ENCODE results near the gene PSMG2.
A peak's percentile ranks its signal among the peaks of the same experiment; 100 is the strongest.

Gene PSMG2

DNA sequence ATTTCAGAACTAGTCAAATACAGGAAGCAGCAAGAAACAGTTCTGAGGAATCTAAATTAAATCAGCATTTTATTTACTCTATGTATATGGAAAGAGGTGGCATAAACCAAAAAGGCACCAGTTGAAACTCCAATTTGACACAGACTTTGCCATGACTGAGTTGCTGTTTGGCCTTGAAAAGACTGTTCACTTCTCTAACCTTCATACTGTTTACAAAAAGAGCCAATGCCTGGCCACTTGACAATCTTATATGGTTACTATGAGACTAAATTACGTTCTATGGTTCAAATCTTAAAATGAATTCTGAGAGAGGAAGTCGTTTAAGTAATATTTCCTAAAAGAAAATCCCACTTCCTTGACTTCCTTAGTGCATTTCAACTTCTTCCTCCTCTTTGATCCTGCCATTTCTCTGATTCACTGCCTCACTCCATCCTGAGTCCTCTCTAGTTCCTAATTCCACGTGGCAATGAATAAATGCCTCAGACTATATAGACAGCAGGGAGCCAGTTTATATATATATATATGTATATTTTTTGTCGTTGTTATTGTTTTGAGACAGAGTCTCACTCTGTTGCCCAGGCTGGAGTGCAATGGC is 13.5 kb upstream of the PSMG2 start:
- Histone ChIP-seq H2BK120ac (ENCODE audit: low read depth, low read length) (no peak overlapping the region), H2BK5ac (ENCODE audit: low read length) (no peak overlapping the region), H3K23ac (ENCODE audit: low read length) (no peak overlapping the region), H3K4me2 (ENCODE audit: low read length) (no peak overlapping the region), H3K4ac (ENCODE audit: low read depth, low read length) (no peak overlapping the region), H3K79me1 (ENCODE audit: low read length) (no peaks in the 10 kb centered on the region), H3K4me3 (ENCODE audit: low read length) (no peak overlapping the region), H3K27ac (ENCODE audit: low read depth, low read length) (no peak overlapping the region), H3K18ac (ENCODE audit: low read length) (no peak overlapping the region), H3K27me3 (ENCODE audit: insufficient read depth, low read length, poor library complexity) (no peaks in the 10 kb centered on the region), H3K36me3 (ENCODE audit: control insufficient read depth, insufficient read depth, low read length) (peaks cover 2% of the 10 kb centered on the region), H3K56ac (ENCODE audit: low read length) (no peak overlapping the region), H3K79me2 (ENCODE audit: control insufficient read depth, insufficient read depth, low read length) (no peaks in the 10 kb centered on the region), H2BK15ac (replicated peaks; ENCODE audit: low read depth) (no peak overlapping the region), H4K8ac (ENCODE audit: low read depth, low read length) (no peak overlapping the region), H3K9ac (ENCODE audit: low read length) (no peak overlapping the region), H3K4me1 (ENCODE audit: control insufficient read depth, low read depth, low read length) (no peaks in the 10 kb centered on the region), H4K5ac (ENCODE audit: low read length) (no peak overlapping the region), H2AK5ac (ENCODE audit: low read length) (no peak overlapping the region)
- DNase-seq = no peak
- WGBS (ENCODE audit: extremely low coverage, insufficient coverage, low lambda C conversion rate) = no CpG with 5 or more reads among the region's 4 CpGs

DNA sequence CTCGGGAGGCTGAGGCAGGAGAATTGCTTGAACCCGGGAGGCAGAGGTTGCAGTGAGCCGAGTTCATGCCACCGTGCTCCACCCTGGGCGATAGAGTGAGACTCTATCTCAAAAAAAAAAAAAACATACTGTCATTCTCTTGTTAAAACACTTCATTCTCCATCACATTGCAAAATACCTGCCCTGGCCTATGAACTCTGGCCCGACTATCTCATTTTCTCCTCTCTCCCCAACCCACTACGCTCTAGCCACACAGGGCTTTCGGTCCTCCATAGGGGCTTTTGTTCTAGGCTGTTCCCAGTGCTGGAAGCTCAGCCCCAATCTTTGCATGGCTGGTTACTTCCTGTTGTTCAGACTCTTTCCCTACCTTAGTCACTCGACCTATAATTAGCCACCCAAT is 10.6 kb upstream of the PSMG2 start:
- Histone ChIP-seq H3K56ac (ENCODE audit: low read length) (no peak overlapping the region), H3K4ac (ENCODE audit: low read depth, low read length) (no peak overlapping the region), H3K27me3 (ENCODE audit: insufficient read depth, low read length, poor library complexity) (no peaks in the 10 kb centered on the region), H2AK5ac (ENCODE audit: low read length) (no peak overlapping the region), H3K4me2 (ENCODE audit: low read length) (no peak overlapping the region), H2BK120ac (ENCODE audit: low read depth, low read length) (no peak overlapping the region), H4K8ac (ENCODE audit: low read depth, low read length) (no peak overlapping the region), H3K27ac (ENCODE audit: low read depth, low read length) (no peak overlapping the region), H3K4me1 (ENCODE audit: control insufficient read depth, low read depth, low read length) (no peaks in the 10 kb centered on the region), H3K79me2 (ENCODE audit: control insufficient read depth, insufficient read depth, low read length) (no peaks in the 10 kb centered on the region), H3K4me3 (ENCODE audit: low read length) (no peak overlapping the region), H3K18ac (ENCODE audit: low read length) (no peak overlapping the region), H2BK15ac (replicated peaks; ENCODE audit: low read depth) (no peak overlapping the region), H2BK5ac (ENCODE audit: low read length) (no peak overlapping the region), H4K5ac (ENCODE audit: low read length) (no peak overlapping the region), H3K23ac (ENCODE audit: low read length) (no peak overlapping the region), H3K9ac (ENCODE audit: low read length) (no peak overlapping the region), H3K79me1 (ENCODE audit: low read length) (peaks cover 2% of the 10 kb centered on the region), H3K36me3 (ENCODE audit: control insufficient read depth, insufficient read depth, low read length) (peaks cover 2% of the 10 kb centered on the region)
- no CpG with 5 or more reads among the region's 9 CpGs for WGBS (ENCODE audit: extremely low coverage, insufficient coverage, low lambda C conversion rate)
- DNase-seq = no peak

DNA sequence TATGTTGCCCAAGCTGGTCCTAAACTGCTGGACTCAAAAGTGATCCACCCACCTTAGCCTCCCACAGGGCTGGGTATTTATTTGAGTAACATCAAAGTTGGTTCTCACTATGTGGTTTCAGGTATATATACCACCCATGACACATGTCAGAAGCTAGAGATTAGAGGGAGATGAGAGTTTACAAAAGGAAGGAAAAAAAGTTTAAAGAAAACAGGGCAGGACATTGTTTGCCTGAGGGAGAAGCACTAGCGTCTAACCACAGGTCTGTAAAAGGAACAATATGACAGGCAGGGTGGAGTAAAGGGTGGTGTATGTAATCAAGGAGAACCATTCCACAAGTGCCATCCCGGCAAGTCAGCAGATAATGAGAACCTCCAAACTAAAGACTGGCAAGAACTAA is 8.8 kb upstream of the PSMG2 start:
- Histone ChIP-seq H3K4me1 (ENCODE audit: control insufficient read depth, low read depth, low read length) (no peaks in the 10 kb centered on the region), H2BK5ac (ENCODE audit: low read length) (no peak overlapping the region), H2BK15ac (replicated peaks; ENCODE audit: low read depth) (no peak overlapping the region), H4K5ac (ENCODE audit: low read length) (no peak overlapping the region), H3K79me2 (ENCODE audit: control insufficient read depth, insufficient read depth, low read length) (no peaks in the 10 kb centered on the region), H3K4ac (ENCODE audit: low read depth, low read length) (no peak overlapping the region), H3K27me3 (ENCODE audit: insufficient read depth, low read length, poor library complexity) (no peaks in the 10 kb centered on the region), H3K23ac (ENCODE audit: low read length) (no peak overlapping the region), H3K79me1 (ENCODE audit: low read length) (peaks cover 2% of the 10 kb centered on the region), H3K56ac (ENCODE audit: low read length) (no peak overlapping the region), H3K4me3 (ENCODE audit: low read length) (no peak overlapping the region), H3K4me2 (ENCODE audit: low read length) (no peak overlapping the region), H3K18ac (ENCODE audit: low read length) (no peak overlapping the region), H3K27ac (ENCODE audit: low read depth, low read length) (no peak overlapping the region), H3K36me3 (ENCODE audit: control insufficient read depth, insufficient read depth, low read length) (peaks cover 2% of the 10 kb centered on the region), H4K8ac (ENCODE audit: low read depth, low read length) (no peak overlapping the region), H2BK120ac (ENCODE audit: low read depth, low read length) (no peak overlapping the region), H3K9ac (ENCODE audit: low read length) (no peak overlapping the region), H2AK5ac (ENCODE audit: low read length) (no peak overlapping the region)
- no CpG with 5 or more reads among the region's 2 CpGs for WGBS (ENCODE audit: extremely low coverage, insufficient coverage, low lambda C conversion rate)
- DNase-seq = no peak

DNA sequence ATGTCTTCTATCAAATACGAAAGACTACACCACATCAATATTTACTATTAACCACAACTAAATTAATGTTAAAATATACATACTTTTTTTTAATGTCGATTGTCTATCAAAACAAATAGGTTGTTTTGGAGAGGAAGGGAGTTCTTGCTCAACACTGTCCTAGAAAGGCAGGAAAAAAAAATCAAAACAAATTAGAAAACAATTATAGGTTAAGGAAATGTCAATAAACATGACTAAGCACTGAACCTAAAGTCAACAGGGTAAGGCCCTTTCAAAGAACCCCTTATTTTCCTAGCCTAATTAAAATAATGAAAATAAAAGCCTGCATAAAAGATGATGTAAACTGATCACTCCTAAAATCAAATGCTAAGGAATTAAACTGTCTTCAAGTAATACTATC is 3.1 kb upstream of the PSMG2 start:
- peaks cover 26% of the 10 kb centered on the region for H3K79me2 ChIP-seq (ENCODE audit: control insufficient read depth, insufficient read depth, low read length)
- H2BK120ac ChIP-seq (ENCODE audit: low read depth, low read length) = no peak overlapping the region
- H3K9ac ChIP-seq (ENCODE audit: low read length) = no peak overlapping the region
- no peak overlapping the region for H3K18ac ChIP-seq (ENCODE audit: low read length)
- H3K27ac ChIP-seq (ENCODE audit: low read depth, low read length) = no peak overlapping the region
- H3K4me1 ChIP-seq (ENCODE audit: control insufficient read depth, low read depth, low read length) = peaks cover 5% of the 10 kb centered on the region
- no peaks in the 10 kb centered on the region for H3K27me3 ChIP-seq (ENCODE audit: insufficient read depth, low read length, poor library complexity)
- 100% methylated on average over 1 of the region's 2 CpGs for WGBS (ENCODE audit: extremely low coverage, insufficient coverage, low lambda C conversion rate)
- no peak overlapping the region for H4K8ac ChIP-seq (ENCODE audit: low read depth, low read length)
- no peak overlapping the region for H2BK5ac ChIP-seq (ENCODE audit: low read length)
- H4K5ac ChIP-seq (ENCODE audit: low read length) = no peak overlapping the region
- H3K4ac ChIP-seq (ENCODE audit: low read depth, low read length) = no peak overlapping the region
- no peak overlapping the region for H2BK15ac ChIP-seq (replicated peaks; ENCODE audit: low read depth)
- no peaks in the 10 kb centered on the region for H3K36me3 ChIP-seq (ENCODE audit: control insufficient read depth, insufficient read depth, low read length)
- no peak overlapping the region for H3K23ac ChIP-seq (ENCODE audit: low read length)
- no peak overlapping the region for H2AK5ac ChIP-seq (ENCODE audit: low read length)
- no peak overlapping the region for H3K56ac ChIP-seq (ENCODE audit: low read length)
- H3K4me3 ChIP-seq (ENCODE audit: low read length) = no peak overlapping the region
- no peak for DNase-seq
- peaks cover 8% of the 10 kb centered on the region for H3K79me1 ChIP-seq (ENCODE audit: low read length)
- no peak overlapping the region for H3K4me2 ChIP-seq (ENCODE audit: low read length)

DNA sequence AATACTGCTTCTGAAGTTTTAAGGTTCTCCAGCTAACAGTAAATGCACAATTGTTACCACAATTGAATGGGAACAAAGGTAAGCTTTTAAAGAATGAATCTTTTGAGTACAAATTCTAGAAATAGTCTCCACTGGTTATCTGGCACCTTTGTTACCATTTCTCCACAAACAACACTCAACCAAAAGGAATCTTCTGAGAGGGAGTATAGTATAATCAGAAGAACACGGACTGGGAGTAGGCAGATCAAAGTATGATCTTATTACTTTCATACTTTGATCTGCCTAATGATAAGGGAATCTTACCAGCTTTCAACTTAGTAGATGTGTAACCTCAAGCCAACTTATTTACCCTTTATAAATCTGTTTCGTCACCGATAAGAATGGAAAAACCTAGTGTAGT is 1.7 kb upstream of the PSMG2 start:
- Histone ChIP-seq H2AK5ac (ENCODE audit: low read length) (no peak overlapping the region), H3K4me3 (ENCODE audit: low read length) (no peak overlapping the region)

DNA sequence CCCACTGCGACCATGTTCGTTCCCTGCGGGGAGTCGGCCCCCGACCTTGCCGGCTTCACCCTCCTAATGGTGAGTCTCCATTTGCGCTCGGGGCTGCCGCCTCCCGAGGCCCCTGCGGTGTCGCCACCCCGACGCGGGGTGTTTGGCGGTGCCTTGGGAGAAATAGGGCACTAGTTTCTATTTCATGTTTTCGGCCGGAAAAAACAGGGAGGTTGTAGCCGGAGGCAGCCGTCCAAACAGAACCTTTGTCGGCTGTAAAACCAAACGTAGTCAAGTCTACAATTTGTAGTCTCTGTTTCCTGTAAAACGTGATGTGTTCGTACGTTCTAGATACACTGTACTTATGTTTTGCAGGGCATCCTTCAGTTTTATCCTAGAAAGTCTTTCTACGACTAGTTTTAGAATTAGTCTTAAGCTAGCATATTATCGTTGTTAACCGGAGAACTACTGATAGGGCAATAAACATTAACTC is 290 bp downstream of the PSMG2 start:
- DNase-seq = no peak
- H3K18ac ChIP-seq (ENCODE audit: low read length) = peak overlapping the region; percentile 65
- H4K5ac ChIP-seq (ENCODE audit: low read length) = no peak overlapping the region
- H3K4ac ChIP-seq (ENCODE audit: low read depth, low read length) = peak overlapping the region; percentile 83
- no peak overlapping the region for H2BK120ac ChIP-seq (ENCODE audit: low read depth, low read length)
- H3K27ac ChIP-seq (ENCODE audit: low read depth, low read length) = peak overlapping the region; percentile 96
- no peak overlapping the region for H2BK15ac ChIP-seq (replicated peaks; ENCODE audit: low read depth)
- H3K56ac ChIP-seq (ENCODE audit: low read length) = peak overlapping the region; percentile 99
- H3K4me3 ChIP-seq (ENCODE audit: low read length) = peak overlapping the region; percentile 99
- WGBS (ENCODE audit: extremely low coverage, insufficient coverage, low lambda C conversion rate) = no CpG with 5 or more reads among the region's 28 CpGs
- H3K4me2 ChIP-seq (ENCODE audit: low read length) = peak overlapping the region; percentile 79
- H3K79me1 ChIP-seq (ENCODE audit: low read length) = peaks cover 7% of the 10 kb centered on the region
- H3K23ac ChIP-seq (ENCODE audit: low read length) = no peak overlapping the region
- H2AK5ac ChIP-seq (ENCODE audit: low read length) = no peak overlapping the region
- H3K36me3 ChIP-seq (ENCODE audit: control insufficient read depth, insufficient read depth, low read length) = peaks cover 2% of the 10 kb centered on the region
- H3K27me3 ChIP-seq (ENCODE audit: insufficient read depth, low read length, poor library complexity) = no peaks in the 10 kb centered on the region
- H3K4me1 ChIP-seq (ENCODE audit: control insufficient read depth, low read depth, low read length) = peaks cover 5% of the 10 kb centered on the region
- peak overlapping the region; percentile 69 for H4K8ac ChIP-seq (ENCODE audit: low read depth, low read length)
- H3K79me2 ChIP-seq (ENCODE audit: control insufficient read depth, insufficient read depth, low read length) = peaks cover 34% of the 10 kb centered on the region
- H2BK5ac ChIP-seq (ENCODE audit: low read length) = no peak overlapping the region
- H3K9ac ChIP-seq (ENCODE audit: low read length) = peak overlapping the region; percentile 96

More for the DNA sequence above, 1.7 kb upstream of the PSMG2 start:
- WGBS (ENCODE audit: extremely low coverage, insufficient coverage, low lambda C conversion rate) = no CpG with 5 or more reads among the region's 3 CpGs
- no peaks in the 10 kb centered on the region for H3K36me3 ChIP-seq (ENCODE audit: control insufficient read depth, insufficient read depth, low read length)
- H3K79me1 ChIP-seq (ENCODE audit: low read length) = peaks cover 9% of the 10 kb centered on the region
- H3K9ac ChIP-seq (ENCODE audit: low read length) = no peak overlapping the region
- H3K4me1 ChIP-seq (ENCODE audit: control insufficient read depth, low read depth, low read length) = peaks cover 5% of the 10 kb centered on the region
- no peak overlapping the region for H3K18ac ChIP-seq (ENCODE audit: low read length)
- no peak for DNase-seq
- H3K4ac ChIP-seq (ENCODE audit: low read depth, low read length) = no peak overlapping the region
- no peaks in the 10 kb centered on the region for H3K27me3 ChIP-seq (ENCODE audit: insufficient read depth, low read length, poor library complexity)
- H4K8ac ChIP-seq (ENCODE audit: low read depth, low read length) = no peak overlapping the region
- H3K79me2 ChIP-seq (ENCODE audit: control insufficient read depth, insufficient read depth, low read length) = peaks cover 34% of the 10 kb centered on the region
- H3K4me2 ChIP-seq (ENCODE audit: low read length) = no peak overlapping the region
- H3K27ac ChIP-seq (ENCODE audit: low read depth, low read length) = no peak overlapping the region
- no peak overlapping the region for H3K23ac ChIP-seq (ENCODE audit: low read length)
- H4K5ac ChIP-seq (ENCODE audit: low read length) = no peak overlapping the region
- no peak overlapping the region for H2BK120ac ChIP-seq (ENCODE audit: low read depth, low read length)
- no peak overlapping the region for H2BK5ac ChIP-seq (ENCODE audit: low read length)
- no peak overlapping the region for H3K56ac ChIP-seq (ENCODE audit: low read length)
- no peak overlapping the region for H2BK15ac ChIP-seq (replicated peaks; ENCODE audit: low read depth)

Measured in mesendoderm (in vitro differentiated cells).